HL-60 (cell line): ENCODE results near the gene OBP2A.

Experiments used
- CTCF ChIP-seq: IDR thresholded peaks from one replicate; pipeline ENCODE4 v1.5.1; 2011; ENCODE audit warnings: low read length, control low read depth, inconsistent platforms; ENCODE audit not compliant: insufficient read depth
- GABPA ChIP-seq: IDR thresholded peaks from 2 replicates; pipeline ENCODE4 v1.6.1; 2012; ENCODE audit warnings: low read depth
- POLR2AphosphoS5 ChIP-seq: IDR thresholded peaks from 2 replicates; pipeline ENCODE4 v1.6.1; 2012; ENCODE audit warnings: low read depth
- REST ChIP-seq: IDR thresholded peaks from 2 replicates; pipeline ENCODE4 v1.6.1; 2012; ENCODE audit warnings: low read depth; ENCODE audit not compliant: insufficient replicate concordance
- SPI1 ChIP-seq: IDR thresholded peaks from 2 replicates; pipeline ENCODE4 v1.6.1; 2012; ENCODE audit warnings: low read depth, mild to moderate bottlenecking, borderline replicate concordance

GRCh38 chr9:135536216-135536615 lies 9.7 kb upstream of the OBP2A start:
- TF ChIP-seq CTCF (no peak), POLR2AphosphoS5 (no peak), GABPA (no peak), REST (no peak), SPI1 (no peak)
